Measurements from ENCODE around the gene ATE1.

DNA sequence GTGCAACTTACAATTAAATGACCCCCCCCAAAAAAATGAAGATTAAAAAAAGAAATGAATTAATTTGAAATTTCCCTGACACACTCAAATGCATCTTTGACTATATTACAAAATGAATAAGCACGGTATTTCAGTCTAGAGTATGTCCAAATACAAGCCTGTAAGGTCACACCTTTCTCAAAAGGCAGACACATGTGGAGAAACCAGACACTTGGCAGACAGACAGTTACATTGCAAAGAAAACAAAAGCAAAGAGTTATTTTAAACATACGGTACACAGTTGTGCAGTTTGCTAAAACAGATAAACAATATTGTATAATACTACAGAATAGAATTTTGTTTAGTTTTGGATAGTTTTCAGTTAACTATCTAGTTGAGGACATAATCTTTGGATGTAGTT is 153.0 kb downstream of the ATE1 start:
- TF ChIP-seq, protein P1, sequence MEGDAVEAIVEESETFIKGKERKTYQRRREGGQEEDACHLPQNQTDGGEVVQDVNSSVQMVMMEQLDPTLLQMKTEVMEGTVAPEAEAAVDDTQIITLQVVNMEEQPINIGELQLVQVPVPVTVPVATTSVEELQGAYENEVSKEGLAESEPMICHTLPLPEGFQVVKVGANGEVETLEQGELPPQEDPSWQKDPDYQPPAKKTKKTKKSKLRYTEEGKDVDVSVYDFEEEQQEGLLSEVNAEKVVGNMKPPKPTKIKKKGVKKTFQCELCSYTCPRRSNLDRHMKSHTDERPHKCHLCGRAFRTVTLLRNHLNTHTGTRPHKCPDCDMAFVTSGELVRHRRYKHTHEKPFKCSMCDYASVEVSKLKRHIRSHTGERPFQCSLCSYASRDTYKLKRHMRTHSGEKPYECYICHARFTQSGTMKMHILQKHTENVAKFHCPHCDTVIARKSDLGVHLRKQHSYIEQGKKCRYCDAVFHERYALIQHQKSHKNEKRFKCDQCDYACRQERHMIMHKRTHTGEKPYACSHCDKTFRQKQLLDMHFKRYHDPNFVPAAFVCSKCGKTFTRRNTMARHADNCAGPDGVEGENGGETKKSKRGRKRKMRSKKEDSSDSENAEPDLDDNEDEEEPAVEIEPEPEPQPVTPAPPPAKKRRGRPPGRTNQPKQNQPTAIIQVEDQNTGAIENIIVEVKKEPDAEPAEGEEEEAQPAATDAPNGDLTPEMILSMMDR (conservative IDR thresholded peaks at IDR 0.05 in 1 of 2, IDR thresholded peaks at IDR 0.05 in 1 of 2; ENCODE audit: low read depth in 1 of 2, low read length in 2 of 2) = no peak
- no peak for TF ChIP-seq EZH2 (IDR thresholded peaks at IDR 0.05; ENCODE audit: low read length, missing control alignments)

Measured in fibroblast of lung (primary cell).